Gastrocnemius medialis (tissue), 4 donors: Measurements from ENCODE around the gene ATP5F1D.

ENCODE experiments used
- POLR2A ChIP-seq, 2 donors: fragments of 450-650 bp; IDR thresholded peaks; one replicate each; pipeline ENCODE4 v1.6.1; 2017; ENCODE audit warnings: antibody characterized with exemption in 2 of 2, mild to moderate bottlenecking in 2 of 2, moderate library complexity in 2 of 2
- TF ChIP-seq, protein P1 (sequence below), 5 experiments: fragments of 450-650 bp in 3 of 5; fragments of 200-600 bp in 2 of 5; sonication (generic) in 2 of 5; IDR thresholded peaks in 4 of 5; conservative IDR thresholded peaks in 1 of 5; 1 replicate in 4 of 5; 2 replicates in 1 of 5; pipeline ENCODE4 v1.5.1; 2016 to 2019; ENCODE audit warnings: antibody characterized with exemption in 5 of 5, mild to moderate bottlenecking in 3 of 5, moderate library complexity in 3 of 5

DNA sequence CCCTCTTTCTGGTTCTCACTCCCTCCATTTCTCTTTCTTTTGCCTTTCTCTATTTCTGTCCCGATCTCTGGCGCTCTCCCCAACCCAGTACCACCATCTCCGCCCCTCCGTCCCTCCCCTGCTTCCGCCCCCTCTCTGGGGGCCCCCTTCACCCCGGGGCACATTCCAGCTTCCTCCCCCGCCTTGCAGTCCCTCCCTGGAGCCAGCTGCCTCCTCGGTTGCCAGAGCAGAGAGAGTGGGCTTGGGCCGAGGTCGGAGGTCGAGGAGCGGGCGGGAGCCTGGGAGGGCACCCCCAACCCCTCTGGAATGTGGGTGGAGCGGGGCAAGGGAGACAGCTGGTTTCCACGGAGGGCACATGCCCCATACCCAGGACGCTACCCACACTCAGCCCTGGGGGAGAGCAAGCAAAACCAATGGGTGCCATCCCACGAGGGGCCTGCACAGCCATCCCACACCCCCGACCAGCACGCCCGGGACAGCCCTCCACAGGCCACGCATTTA lies 21.1 kb downstream of the ATP5F1D start:
- TF ChIP-seq, protein P1, sequence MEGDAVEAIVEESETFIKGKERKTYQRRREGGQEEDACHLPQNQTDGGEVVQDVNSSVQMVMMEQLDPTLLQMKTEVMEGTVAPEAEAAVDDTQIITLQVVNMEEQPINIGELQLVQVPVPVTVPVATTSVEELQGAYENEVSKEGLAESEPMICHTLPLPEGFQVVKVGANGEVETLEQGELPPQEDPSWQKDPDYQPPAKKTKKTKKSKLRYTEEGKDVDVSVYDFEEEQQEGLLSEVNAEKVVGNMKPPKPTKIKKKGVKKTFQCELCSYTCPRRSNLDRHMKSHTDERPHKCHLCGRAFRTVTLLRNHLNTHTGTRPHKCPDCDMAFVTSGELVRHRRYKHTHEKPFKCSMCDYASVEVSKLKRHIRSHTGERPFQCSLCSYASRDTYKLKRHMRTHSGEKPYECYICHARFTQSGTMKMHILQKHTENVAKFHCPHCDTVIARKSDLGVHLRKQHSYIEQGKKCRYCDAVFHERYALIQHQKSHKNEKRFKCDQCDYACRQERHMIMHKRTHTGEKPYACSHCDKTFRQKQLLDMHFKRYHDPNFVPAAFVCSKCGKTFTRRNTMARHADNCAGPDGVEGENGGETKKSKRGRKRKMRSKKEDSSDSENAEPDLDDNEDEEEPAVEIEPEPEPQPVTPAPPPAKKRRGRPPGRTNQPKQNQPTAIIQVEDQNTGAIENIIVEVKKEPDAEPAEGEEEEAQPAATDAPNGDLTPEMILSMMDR (IDR thresholded peaks at IDR 0.05 in 4 of 5, conservative IDR thresholded peaks at IDR 0.05 in 1 of 5), result no peak
- TF ChIP-seq POLR2A (IDR thresholded peaks at IDR 0.05), result no peak
